Naive thymus-derived CD8-positive, alpha-beta T cell (primary cell): Measurements from ENCODE around the gene TBC1D5. TPM values are rescaled to one million over a fixed set of nuclear protein-coding genes. Genes with fewer than 3 reads are reported as not detected.
"Not testable (repeated sequence)": the region's sequence is repeated elsewhere in the genome, so short reads cannot be mapped to it uniquely, and the experiment has no call there.

Experiments
- ATAC-seq, 2 donors: fragments of 150-1000 bp; cut with Tn5 transposase in 1 of 2; sonication (Bioruptor Pico), chemical (Tn5 transposase) in 1 of 2; 1 replicate in 1 of 2; 2 replicates in 1 of 2; pipeline ENCODE4 v1.10.0; 2021; ENCODE audit warnings: mild to moderate bottlenecking in 2 of 2, moderate library complexity in 2 of 2
- POLR2A ChIA-PET: fragments of 350-600 bp; sonication (Branson Sonifier 250); formaldehyde crosslinking; loops from one replicate; lab custom pipeline; 2021; ENCODE audit warnings: antibody characterized with exemption; lab: Charles Lee
- DNase-seq, 10 donors: peaks; one replicate each; pipeline versions ENCODE4 v3.0.0 to v3.0.0-alpha.2; 2020 to 2022
- H3K27ac Mint-ChIP-seq, 10 donors: one replicate each; pipeline ENCODE4 v1.8.0; 2020 to 2022; ENCODE audit warnings: mild to moderate bottlenecking in 10 of 10, mixed read lengths in 10 of 10, moderate library complexity in 4 of 10, inconsistent platforms in 1 of 10
- H3K27me3 Mint-ChIP-seq, 5 donors: one replicate each; pipeline ENCODE4 v1.8.0; 2021 to 2022; ENCODE audit warnings: mixed read lengths in 5 of 5
- H3K36me3 Mint-ChIP-seq, 3 donors: one replicate each; pipeline ENCODE4 v1.8.0; 2020 to 2022; ENCODE audit warnings: mixed read lengths in 3 of 3, mild to moderate bottlenecking in 2 of 3, inconsistent platforms in 1 of 3
- H3K4me1 Mint-ChIP-seq, 4 donors: one replicate each; pipeline ENCODE4 v1.8.0; 2021 to 2022; ENCODE audit warnings: mixed read lengths in 4 of 4
- H3K4me3 Mint-ChIP-seq, 10 donors: one replicate each; pipeline ENCODE4 v1.8.0; 2020 to 2022; ENCODE audit warnings: mild to moderate bottlenecking in 10 of 10, mixed read lengths in 10 of 10, moderate library complexity in 6 of 10, inconsistent platforms in 1 of 10
- H3K9me3 Mint-ChIP-seq, 9 donors: one replicate each; pipeline ENCODE4 v1.8.0; 2020 to 2022; ENCODE audit warnings: mixed read lengths in 9 of 9, mild to moderate bottlenecking in 3 of 9, inconsistent platforms in 1 of 9, moderate library complexity in 1 of 9
- polyA plus RNA-seq, 3 donors: library from polyadenylated mRNA; unstranded; fragments of 300-500 nt; fragmentation: Illumina TruSeq; gene quantifications; one replicate each; pipeline ENCODE4 v1.2.3, GENCODE V29; 2021
- total RNA-seq, 8 experiments: library from RNA in 2 of 8; stranded (reverse) in 2 of 8; gene quantifications; one replicate each; pipeline ENCODE4 v1.2.3 and lab custom pipeline; 2021 to 2026

The TBC1D5 gene
- total and polyA plus RNA-seq, 5 experiments from 2014 or later, result 21.8 to 34.7 (median 27.2) TPM

DNA sequence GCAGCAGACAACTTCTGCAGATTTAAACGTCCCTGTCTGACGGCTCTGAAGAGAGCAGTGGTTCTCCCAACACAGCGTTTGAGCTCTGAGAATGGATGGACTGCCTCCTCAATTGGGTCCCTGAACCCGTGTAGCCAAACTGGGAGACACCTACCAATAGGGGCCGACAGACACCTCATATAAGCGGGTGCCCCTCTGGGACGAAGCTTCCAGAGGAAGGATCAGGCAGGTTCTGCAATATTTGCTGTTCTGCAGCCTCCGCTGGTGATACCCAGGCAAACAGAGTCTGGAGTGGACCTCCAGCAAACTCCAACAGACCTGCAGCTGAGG is 48.8 kb downstream of the TBC1D5 start:
- H3K27me3 Mint-ChIP-seq, H3K4me3 Mint-ChIP-seq, POLR2A ChIA-PET, ATAC-seq, H3K27ac Mint-ChIP-seq, DNase-seq: not testable (repeated sequence)
- Mint-ChIP-seq H3K36me3 (peaks cover 6 to 33% (median 10%) of the 10 kb centered on the region in 3 donors), H3K4me1 (peaks cover 18 to 42% (median 28%) of the 10 kb centered on the region in 4 donors), H3K9me3 (peaks cover 0 to 29% (median 5%) of the 10 kb centered on the region in 9 donors)

DNA sequence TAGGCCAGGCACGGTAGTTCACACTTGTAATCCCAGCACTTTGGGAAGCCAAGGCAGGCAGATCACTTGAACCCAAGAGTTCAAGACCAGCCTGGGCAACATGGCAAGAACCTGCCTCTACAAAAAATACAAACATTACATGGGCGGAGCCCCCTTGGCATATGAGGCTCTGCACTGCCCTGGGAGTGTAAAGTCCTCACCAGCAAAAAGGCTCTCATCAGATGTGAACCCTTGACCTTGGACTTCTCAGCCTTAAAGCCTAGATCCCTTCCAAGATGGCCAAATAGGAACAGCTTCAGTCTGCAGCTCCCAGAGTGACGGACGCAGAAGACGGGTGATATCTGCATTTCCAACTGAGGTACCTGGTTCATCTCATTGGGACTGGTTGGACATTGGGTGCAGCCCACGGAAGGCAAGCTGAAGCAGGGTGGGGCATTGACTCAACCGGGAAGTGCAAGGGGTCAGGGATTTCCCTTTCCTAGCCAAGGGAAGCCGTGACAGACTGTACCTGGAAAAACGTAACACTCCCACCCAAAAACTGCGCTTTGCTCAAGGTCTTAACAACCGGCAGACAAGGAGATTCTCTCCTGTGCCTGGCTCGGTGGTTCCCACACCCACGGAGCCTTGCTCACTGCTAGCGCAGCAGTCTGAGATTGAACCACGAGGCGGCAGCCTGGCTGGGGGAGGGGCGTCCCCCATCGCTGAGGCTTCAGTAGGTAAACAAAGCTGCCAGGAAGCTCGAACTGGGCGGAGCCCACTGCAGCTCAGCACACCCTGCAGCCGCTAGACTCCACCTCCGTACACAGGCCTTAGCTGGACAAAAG is 49.4 kb downstream of the TBC1D5 start:
- POLR2A ChIA-PET, H3K27me3 Mint-ChIP-seq, H3K27ac Mint-ChIP-seq, ATAC-seq, DNase-seq: not testable (repeated sequence)
- H3K9me3 Mint-ChIP-seq, result peaks cover 0 to 29% (median 5%) of the 10 kb centered on the region in 9 donors
- peak overlapping the region in 1 of 10 donors; percentile 29 for H3K4me3 Mint-ChIP-seq
- H3K4me1 Mint-ChIP-seq, result peaks cover 18 to 42% (median 29%) of the 10 kb centered on the region in 4 donors
- H3K36me3 Mint-ChIP-seq, result peaks cover 6 to 31% (median 10%) of the 10 kb centered on the region in 3 donors

DNA sequence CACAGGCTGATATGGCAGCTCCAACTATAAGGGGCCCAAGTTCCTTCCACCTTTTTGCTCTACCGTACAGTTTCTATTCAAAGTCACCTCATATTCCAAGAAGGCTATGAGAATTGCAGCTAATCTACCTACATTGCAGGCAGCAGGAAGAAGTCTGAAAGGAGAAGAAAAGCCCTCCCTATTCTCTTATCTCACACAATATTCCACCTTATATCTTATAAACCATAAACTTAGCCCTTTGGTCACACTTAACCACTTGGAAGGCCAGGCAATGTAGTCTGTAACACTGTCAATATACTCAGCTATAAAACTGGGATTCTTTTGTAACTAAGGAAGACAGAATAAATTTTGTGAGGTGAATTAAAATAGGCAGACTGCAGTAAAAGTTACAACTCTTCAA is 54.9 kb downstream of the TBC1D5 start:
- peak overlapping the region in 1 of 10 donors; percentile 36 for H3K27ac Mint-ChIP-seq
- POLR2A ChIA-PET, result no interaction called here
- ATAC-seq, result no peak

DNA sequence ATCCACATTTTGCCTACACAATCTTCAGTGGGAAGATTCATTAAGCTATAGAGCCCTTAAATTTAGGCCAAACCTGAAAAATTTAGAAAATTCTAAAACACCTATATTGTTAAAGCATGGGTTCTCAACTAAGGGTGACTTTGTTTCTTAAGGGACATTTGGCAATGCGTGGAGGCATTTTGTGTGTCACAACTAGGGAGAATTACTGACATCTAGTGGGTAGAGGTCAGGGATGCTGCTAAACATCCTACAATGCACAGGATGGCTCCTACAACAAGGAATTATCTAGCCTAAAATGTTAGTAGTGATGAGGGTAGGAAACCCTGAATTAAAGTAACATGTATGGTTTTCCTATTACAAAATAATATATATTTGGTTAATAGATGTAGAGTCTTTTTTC is 55.8 kb downstream of the TBC1D5 start:
- no peaks in the 10 kb centered on the region for H3K27me3 Mint-ChIP-seq
- POLR2A ChIA-PET, result no interaction called here
- ATAC-seq (no peak), DNase-seq (no peak)
- H3K4me1 Mint-ChIP-seq, result peaks cover 5 to 9% (median 6%) of the 10 kb centered on the region in 4 donors
- H3K36me3 Mint-ChIP-seq, result peaks cover 0 to 10% (median 2%) of the 10 kb centered on the region in 3 donors
- no peak overlapping the region for H3K4me3 Mint-ChIP-seq
- no peak overlapping the region for H3K27ac Mint-ChIP-seq
- H3K9me3 Mint-ChIP-seq, result no peaks in the 10 kb centered on the region

More for the DNA sequence above, 54.9 kb downstream of the TBC1D5 start:
- DNase-seq, result no peak
- Mint-ChIP-seq H3K4me3 (no peak overlapping the region), H3K36me3 (peaks cover 0 to 12% (median 2%) of the 10 kb centered on the region in 3 donors), H3K27me3 (no peaks in the 10 kb centered on the region), H3K4me1 (peaks cover 5 to 6% (median 5%) of the 10 kb centered on the region in 4 donors), H3K9me3 (peaks cover 0 to 3% (median 0%) of the 10 kb centered on the region in 9 donors)

DNA sequence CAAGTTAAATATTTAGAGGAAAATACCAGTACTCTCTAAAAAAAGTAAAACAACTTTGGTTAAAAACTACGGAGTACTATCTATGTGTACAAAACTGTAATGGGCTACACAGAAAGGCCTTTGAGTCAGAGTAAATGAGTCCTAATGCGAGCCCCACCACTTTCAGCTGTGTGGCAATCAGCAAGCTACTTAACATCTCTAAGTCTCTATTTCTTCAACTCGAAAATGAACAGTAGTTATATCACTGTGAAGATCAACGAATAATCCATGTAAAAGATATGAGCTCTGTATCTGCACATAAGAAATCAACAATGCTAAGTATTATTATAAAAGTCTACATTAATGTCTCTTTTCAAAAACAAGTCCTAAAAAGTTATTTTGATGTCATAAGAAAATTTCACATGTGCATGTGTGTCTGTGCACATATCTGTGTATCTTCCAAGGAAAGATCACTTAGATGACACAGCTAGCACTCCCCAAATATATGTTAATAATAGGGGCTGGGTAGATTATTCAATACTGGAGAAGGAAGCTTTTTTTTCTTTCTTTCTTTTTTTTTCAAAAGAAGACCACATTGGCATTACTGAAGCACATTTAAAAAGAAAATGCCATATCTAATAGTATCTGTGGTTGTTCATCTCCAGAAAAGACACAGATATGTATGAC is 58.8 kb downstream of the TBC1D5 start:
- ATAC-seq (no peak), DNase-seq (no peak)
- POLR2A ChIA-PET, result no interaction called here
- no peak overlapping the region for H3K27ac Mint-ChIP-seq
- no peak overlapping the region for H3K4me3 Mint-ChIP-seq
- peaks cover 0 to 2% (median 0%) of the 10 kb centered on the region in 3 donors for H3K36me3 Mint-ChIP-seq
- H3K27me3 Mint-ChIP-seq, result no peaks in the 10 kb centered on the region
- peaks cover 0 to 6% (median 3%) of the 10 kb centered on the region in 4 donors for H3K4me1 Mint-ChIP-seq
- no peaks in the 10 kb centered on the region for H3K9me3 Mint-ChIP-seq

DNA sequence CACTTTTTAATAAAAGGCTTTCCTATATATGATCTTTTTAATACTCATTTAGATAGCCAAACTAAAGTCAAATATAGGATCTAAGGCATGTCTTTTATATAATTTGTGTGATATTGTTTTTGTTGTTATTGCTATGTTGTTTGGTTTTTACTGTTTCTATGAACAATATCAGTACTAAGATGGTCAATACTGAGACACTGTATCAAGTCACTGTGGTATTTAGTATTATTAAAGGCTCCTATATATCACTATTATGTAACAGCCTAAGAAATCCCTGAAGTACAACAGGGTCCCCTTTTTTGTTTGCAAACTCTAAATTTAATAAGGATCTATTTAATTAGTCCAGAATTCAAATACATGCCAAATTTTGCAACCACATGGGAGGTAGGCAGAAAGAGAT is 61.9 kb downstream of the TBC1D5 start:
- no peak for ATAC-seq
- H3K4me3 Mint-ChIP-seq, result no peak overlapping the region
- no peaks in the 10 kb centered on the region for H3K27me3 Mint-ChIP-seq
- POLR2A ChIA-PET, result no interaction called here
- peaks cover 0 to 7% (median 3%) of the 10 kb centered on the region in 4 donors for H3K4me1 Mint-ChIP-seq
- H3K9me3 Mint-ChIP-seq, result no peaks in the 10 kb centered on the region
- H3K36me3 Mint-ChIP-seq, result peaks cover 2 to 3% (median 2%) of the 10 kb centered on the region in 3 donors
- no peak overlapping the region for H3K27ac Mint-ChIP-seq
- DNase-seq, result no peak

DNA sequence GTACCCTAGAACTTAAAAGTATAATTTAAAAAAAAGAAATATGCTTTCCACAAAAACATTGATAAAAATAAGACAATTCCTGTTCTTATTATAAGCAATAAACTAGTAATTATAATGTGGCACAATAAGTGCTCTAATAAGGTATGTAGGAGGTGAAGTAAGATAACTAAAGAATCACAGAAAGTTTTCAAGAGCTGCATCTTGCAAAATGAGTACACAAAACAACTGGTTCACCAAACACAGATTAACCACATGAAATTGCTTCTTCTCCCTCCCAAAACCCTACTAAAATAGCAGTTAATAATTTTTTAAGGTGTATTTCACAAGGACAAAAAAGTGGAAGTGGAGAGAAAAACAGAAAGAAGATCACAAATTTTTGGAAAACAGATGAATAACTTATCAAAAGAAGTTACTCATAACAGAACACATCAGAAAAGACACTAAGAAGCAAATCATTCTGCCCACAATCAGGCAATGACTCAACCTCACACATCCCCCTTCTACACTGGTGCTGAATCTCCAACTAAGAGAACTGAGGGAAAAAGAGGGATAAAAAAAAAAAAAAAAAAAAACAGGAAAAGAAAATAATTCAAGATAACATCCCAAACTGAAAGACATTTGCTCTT is 64.2 kb downstream of the TBC1D5 start:
- Mint-ChIP-seq H3K36me3 (peaks cover 2 to 3% (median 2%) of the 10 kb centered on the region in 3 donors), H3K4me3 (no peak overlapping the region), H3K27me3 (no peaks in the 10 kb centered on the region), H3K9me3 (no peaks in the 10 kb centered on the region), H3K27ac (no peak overlapping the region), H3K4me1 (peaks cover 0 to 8% (median 4%) of the 10 kb centered on the region in 4 donors)
- ATAC-seq (no peak), DNase-seq (no peak)
- POLR2A ChIA-PET, result no interaction called here

DNA sequence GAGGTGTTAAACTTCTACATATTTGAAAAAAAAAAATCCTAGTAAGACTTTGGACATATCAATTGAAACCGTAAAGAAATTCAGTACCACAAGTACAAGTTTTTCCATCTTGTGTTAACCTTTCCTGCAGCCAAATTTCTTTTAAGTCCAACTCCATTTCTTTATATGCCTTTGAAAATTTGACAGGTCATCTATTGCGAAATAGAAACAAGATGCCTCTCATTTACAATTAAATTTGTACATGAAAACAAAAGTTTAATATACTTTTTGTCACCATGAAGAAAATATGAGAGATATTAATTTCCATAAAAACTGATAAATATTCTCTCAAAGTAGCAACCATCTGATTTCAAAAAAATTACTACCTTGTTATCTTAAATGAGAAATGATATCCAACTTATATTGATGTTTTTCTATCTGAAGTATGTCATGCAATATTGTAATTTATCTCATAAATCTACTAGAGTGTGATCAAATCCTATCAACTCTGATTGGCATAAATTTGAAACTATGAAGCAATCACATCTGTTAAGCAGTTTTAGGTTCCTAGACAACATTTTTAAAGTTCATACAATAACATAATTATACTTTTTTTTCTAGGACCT is 68.2 kb downstream of the TBC1D5 start:
- POLR2A ChIA-PET, result no interaction called here
- Mint-ChIP-seq H3K4me3 (no peak overlapping the region), H3K4me1 (peaks cover 0 to 7% (median 2%) of the 10 kb centered on the region in 4 donors), H3K36me3 (peaks cover 12 to 20% (median 14%) of the 10 kb centered on the region in 3 donors), H3K27me3 (no peaks in the 10 kb centered on the region), H3K9me3 (peaks cover 0 to 2% (median 0%) of the 10 kb centered on the region in 9 donors), H3K27ac (peak overlapping the region in 1 of 10 donors; percentile 17)
- DNase-seq (no peak), ATAC-seq (no peak)

DNA sequence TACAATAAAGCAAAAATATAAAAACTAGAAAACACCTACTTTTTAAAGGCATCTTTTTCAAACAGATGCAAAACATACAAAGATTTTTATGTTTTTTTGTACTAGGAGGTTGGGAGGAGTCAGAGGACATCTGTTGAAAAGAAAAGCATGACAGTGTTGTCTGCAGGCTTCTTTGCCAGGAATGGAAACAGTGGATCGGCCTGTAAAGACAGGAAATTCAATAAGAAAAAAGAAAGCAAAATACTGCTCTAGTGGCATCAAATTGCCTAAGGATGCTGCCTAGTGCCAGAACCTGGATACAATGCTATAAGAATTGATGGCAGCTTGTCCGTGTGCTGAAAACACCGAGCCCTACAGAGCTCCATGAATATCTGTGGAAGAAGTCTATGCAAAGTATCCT is 69.9 kb downstream of the TBC1D5 start:
- DNase-seq (no peak), ATAC-seq (no peak)
- Mint-ChIP-seq H3K27ac (no peak overlapping the region), H3K9me3 (peaks cover 0 to 5% (median 0%) of the 10 kb centered on the region in 9 donors), H3K4me3 (no peak overlapping the region), H3K36me3 (peaks cover 9 to 27% (median 14%) of the 10 kb centered on the region in 3 donors), H3K27me3 (no peaks in the 10 kb centered on the region), H3K4me1 (peaks cover 0 to 1% (median 0%) of the 10 kb centered on the region in 4 donors)
- POLR2A ChIA-PET, result no interaction called here

DNA sequence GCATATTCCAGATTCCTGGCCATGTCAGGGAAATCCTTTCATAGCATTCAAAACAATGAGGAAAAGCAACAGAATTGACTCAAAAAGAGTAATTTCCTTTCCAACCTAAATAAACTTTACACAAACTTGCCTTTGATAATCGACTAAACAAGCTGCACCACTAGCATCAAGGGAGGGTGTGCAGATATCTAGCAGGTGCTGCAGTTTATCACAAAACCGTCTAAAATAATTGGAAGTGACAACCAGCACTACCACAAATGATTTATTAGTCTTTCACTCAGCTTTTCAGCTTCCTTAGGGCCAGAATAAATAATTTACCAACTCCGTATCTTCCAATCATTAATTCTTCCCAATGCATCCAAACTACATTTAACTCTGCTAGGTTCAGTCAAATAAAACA is 71.7 kb downstream of the TBC1D5 start:
- Mint-ChIP-seq H3K4me3 (no peak overlapping the region), H3K9me3 (peaks cover 0 to 5% (median 0%) of the 10 kb centered on the region in 9 donors), H3K27me3 (no peaks in the 10 kb centered on the region), H3K27ac (no peak overlapping the region), H3K4me1 (peaks cover 0 to 1% (median under 1%) of the 10 kb centered on the region in 4 donors), H3K36me3 (peaks cover 9 to 25% (median 14%) of the 10 kb centered on the region in 3 donors)
- ATAC-seq (no peak), DNase-seq (no peak)
- POLR2A ChIA-PET, result no interaction called here

DNA sequence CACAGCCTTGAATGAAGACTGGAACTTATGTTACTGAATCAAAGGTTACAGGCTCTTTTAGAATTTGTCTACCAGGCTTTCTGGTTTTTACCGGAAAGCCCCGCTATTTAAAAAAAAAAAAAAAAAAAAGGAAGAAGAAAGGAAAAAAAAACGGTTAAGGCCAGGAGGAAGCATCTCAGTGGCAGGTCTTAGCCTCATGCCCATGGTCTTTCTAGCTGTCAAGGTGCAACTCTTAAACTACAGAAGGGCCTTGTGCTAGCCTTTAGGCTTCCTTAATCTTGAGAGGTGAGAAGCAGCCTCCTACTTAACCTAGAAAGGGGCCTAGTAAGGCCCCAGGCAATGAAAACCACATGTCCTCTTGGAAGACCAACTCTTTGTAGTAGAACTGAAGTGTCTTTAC is 77.5 kb downstream of the TBC1D5 start:
- Mint-ChIP-seq H3K4me1 (peaks cover 5 to 13% (median 13%) of the 10 kb centered on the region in 4 donors), H3K27ac (peak overlapping the region in 1 of 10 donors; percentile 24), H3K9me3 (peaks cover 0 to 5% (median 0%) of the 10 kb centered on the region in 9 donors), H3K36me3 (peaks cover 0 to 11% (median 0%) of the 10 kb centered on the region in 3 donors), H3K4me3 (no peak overlapping the region), H3K27me3 (no peaks in the 10 kb centered on the region)
- POLR2A ChIA-PET, result interaction anchor here (0.6 kb wide), 2 partner anchors 47 to 411 kb away, joined by 5 read pairs; no protein-coding TSS in a partner anchor
- ATAC-seq, result no peak
- DNase-seq, result peak in 1 of 10 donors; percentile 2

DNA sequence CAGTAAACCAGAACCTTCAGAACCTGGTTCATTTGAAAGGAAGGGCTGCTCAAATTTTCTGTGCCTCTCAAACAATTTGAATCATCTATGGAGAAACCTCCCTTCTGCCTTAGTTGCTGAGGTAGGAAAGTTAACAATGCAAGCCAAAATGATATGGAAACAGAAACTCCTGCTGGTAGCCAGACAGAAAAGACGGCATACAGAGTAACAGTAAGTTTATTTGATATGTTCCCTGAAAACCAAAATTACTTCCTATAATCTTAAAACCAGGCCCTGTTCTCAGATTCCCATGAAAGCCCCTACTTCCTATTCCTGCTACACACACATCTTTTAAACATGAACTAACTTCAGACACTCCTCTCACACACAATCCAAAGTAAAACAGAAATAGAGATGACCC is 86.2 kb downstream of the TBC1D5 start:
- DNase-seq, result no peak
- Mint-ChIP-seq H3K9me3 (no peaks in the 10 kb centered on the region), H3K27me3 (no peaks in the 10 kb centered on the region), H3K4me3 (no peak overlapping the region), H3K27ac (no peak overlapping the region), H3K4me1 (peaks cover 0 to 11% (median 4%) of the 10 kb centered on the region in 4 donors), H3K36me3 (peaks cover 0 to 8% (median 0%) of the 10 kb centered on the region in 3 donors)
- ATAC-seq, result no peak
- POLR2A ChIA-PET, result no interaction called here
